GM19035 (cell line): ENCODE measurements around the gene ABHD14A.
"Not testable (repeated sequence)": the region's sequence is repeated elsewhere in the genome, so short reads cannot be mapped to it uniquely, and the experiment has no call there.

ENCODE experiments used
- ATAC-seq: cut with Tn5 transposase; IDR thresholded peaks from one replicate; pipeline ENCODE4 v1.9.1; 2021; ENCODE audit not compliant: unreplicated experiment

ABHD14A gene

DNA sequence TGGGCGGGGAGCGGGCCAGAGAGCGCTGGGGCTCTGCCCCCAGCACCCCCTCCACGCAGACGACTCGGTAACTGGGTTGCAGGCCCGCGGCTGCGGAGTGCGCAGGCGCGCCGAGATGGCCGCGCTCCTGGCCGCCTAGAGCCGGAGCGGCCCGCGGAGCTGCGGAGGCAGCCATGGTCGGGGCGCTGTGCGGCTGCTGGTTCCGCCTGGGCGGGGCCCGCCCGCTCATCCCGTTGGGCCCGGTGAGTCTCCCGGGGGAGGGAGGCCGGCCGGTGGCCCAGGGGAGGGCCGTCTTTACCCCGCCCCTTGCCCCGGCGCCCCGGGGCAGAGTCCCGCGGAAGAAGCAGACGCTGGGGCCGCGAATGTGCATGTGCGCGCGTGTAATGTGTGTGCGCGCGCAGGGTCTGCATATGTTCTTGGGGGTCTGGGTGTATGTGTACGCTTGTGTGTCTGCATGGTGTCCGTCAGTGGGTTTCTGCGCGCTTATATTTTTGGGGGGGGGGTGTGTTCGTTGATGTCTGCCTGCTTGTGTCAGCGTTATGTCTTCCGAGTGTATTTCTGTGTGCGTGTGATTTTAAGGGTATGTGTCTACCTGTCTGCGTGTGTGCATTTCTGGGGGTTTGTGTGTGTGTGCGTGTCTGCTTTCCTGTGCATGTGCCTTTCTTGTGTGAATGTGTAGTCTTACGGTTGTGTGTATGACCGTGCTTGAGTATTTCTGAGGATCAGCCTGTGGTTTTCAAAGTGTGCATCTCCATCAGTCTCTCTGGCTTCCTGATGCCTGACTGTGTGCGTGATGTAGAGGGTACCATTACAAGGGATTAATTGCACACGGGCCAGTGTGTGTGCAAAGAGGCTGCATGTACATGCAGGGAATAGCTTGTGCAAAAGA is at the start of gene ABHD14A:
TSS of gene ABHD14A (plus strand) at position 102 of the 889 bp plus-strand sequence. CDS start at position 174, 72 bp downstream.
- ATAC-seq: peak; percentile 74

DNA sequence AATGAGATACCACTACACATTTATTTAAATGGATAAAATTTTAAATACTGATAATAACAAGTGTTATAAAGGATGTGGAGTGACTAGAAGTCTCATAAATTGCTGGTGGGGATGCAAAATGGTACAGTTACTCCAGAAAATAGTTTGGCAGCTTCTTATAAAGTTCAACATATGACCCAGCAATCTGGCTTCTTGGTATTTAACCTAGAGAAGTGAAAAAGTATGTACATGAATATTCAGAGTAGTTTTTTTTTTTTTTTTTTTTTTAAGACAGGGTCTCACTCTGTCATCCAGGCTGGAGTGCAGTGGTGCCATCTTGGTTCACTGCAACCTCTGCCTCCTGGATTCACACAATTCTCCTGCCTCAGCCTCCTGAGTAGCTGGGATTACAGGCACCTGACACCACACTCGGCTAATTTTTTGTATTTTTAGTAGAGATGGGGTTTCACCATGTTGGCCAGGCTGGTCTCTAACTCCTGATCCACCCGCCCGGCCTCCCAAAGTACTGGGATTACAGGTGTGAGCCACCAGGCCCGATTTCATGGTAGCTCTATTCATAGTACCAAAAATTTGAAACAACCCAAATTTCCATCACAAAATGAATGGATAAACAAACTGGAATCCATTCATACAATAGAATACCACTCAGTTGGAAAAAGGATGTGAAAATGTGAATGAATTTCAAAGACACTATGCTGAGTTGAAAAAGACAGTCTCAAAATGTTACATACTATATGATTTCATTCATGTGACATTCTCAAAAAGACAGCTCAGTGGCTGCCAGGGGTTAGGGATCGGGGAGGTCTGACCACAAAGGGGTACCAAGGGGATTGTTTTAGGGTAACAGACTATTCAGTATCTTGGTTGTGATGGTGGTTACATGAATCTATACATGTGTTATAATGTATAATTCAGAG is 47.5 kb upstream of the ABHD14A start:
- ATAC-seq: no peak

DNA sequence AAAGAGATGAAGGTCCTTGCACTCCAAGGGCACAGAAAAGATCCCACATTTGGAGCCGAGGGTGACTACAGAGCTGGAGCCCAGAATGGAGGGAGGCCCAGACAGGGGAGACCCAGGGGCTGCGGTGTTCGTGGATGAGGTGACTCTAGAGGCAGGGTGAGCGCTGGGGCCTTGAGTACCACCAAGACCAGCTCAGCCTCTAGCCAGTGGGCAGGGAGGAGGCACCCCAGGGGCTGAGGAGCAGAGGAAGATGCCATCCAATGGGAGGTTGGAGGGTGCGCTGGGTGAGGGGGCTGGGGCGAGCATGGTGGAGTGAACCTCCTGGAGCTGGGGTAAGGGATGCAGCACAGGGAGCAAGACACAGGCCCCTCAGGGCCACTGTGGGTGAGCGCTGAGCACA is 46.4 kb upstream of the ABHD14A start:
- ATAC-seq: no peak

DNA sequence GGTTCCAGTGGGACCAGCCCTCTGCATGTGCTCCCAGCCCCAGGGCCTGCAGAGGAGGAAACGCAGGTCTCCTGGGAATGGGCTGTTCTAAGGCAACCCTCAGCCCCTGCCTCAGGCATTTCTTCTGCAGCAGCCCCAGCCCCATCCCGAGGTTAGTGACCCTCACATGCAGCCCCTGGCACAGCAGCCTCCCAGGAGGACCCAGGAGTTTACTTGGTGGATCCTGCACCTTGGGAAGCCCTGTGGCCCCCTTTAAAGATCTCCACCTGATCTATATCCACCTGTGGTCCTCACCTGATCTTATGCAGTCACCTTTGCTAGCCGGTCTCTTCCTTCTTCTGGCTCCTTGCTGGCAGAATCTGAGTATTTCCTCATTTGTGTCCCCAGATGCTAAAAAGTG is 45.9 kb upstream of the ABHD14A start:
- not testable (repeated sequence) for ATAC-seq

DNA sequence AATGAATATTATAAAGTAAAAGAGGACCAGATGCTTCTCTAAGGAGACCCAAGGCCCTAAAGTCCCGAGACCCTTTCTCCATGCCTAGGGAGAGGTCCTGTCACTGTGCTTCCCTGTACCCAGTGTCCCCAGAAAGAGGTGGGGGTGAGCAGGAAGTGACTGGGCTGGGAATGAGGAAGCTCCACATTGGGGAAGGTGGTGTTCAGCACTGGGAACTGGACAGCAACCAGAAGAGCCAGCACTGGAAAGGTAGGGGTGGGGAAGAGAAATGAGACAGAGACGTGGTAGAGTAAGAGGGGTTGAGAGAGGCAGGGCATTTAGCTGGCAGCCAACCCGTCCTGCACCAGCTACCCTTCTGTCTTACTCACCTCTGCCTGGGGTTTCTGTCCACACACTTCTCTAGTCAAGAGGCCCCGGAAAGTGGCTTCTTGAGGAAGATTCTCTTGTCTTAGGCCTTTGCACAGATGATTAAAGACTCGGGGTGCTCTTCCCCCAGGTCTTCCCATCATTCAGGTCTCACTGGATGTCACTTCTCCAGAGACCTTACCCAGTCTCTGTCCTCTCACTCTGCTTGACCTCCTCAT is 45.4 kb upstream of the ABHD14A start:
- no peak for ATAC-seq

DNA sequence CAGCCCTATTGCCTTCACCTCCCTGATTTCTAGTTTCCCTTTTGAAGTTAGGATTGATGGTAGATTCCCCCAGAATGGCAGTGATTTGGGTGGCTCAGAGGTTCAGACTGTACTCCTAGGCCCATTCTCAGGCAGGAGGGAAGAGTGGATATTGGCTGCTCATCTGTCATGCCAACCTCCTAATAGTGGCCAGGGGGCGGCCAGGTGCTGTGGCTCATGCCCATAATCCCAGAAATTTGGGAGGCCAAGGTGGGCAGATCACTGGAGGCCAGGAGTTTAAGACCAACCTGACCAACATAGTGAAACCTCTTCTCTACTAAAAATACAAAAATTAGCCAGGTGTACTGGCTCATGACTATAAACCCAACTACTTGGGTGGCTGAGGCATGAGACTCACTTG is 44.4 kb upstream of the ABHD14A start:
- ATAC-seq: no peak

DNA sequence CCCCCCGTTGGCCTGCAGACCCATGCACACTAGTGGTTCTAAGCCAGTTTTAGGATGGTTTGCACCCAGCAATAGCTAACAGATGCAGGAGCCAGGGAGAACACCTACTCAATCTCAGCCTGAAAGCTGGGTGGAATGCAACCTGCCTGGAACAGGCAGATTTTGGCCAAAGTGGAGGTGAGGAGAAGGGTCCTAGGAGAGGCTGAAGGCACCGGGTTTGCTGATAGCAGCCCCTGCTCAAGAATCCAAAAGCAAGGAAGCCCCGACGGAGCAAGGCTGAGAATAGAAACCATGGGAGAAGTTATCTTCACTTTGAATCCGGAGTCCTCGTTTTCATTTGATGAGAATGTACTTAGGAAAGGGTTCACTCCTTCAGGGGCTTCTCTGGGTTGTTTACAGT is 43.1 kb upstream of the ABHD14A start:
- ATAC-seq: no peak

DNA sequence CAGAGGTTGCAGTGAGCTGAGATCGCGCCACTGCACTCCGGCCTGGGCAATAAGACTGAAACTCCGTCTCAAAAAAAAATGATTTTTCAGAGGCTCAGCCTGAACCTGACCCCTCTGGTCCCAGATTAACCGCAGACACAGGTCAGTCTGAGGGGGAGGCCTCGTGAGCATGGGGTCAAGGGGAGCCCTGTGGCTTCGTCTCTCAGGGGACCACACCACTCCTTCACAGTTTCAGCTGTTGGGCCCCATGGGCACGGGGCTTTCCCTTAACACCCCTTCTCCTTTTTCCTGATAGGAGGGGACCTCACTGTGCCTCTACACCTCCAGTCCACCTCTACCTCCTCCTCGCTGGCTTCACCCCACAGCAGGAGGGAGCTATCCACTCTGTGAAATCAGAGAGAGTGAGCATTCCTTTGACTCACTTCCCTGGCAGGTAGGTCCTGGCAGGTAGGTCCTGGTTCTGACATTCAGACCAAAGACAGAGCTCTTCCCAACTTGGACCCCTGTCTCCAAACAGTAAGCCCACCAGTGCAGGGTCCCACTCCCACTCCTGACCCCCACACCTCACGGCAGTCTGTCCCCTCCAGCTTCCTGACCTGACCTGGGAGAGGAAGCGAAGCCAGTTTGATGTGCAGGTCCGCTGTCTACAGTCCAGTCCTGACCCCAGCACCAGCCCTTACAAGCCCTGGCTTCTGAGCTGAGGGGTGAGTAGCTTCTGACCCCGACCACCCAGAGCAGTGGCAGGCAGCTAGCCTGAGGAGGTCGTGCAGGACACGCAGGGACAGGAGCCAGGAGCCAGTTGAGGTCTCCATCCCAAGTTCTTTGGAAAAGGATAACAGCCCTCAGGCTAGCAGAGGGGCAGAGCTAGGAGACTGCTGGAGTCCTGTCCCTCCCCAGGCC is 42.1 kb upstream of the ABHD14A start:
- ATAC-seq: no peak

DNA sequence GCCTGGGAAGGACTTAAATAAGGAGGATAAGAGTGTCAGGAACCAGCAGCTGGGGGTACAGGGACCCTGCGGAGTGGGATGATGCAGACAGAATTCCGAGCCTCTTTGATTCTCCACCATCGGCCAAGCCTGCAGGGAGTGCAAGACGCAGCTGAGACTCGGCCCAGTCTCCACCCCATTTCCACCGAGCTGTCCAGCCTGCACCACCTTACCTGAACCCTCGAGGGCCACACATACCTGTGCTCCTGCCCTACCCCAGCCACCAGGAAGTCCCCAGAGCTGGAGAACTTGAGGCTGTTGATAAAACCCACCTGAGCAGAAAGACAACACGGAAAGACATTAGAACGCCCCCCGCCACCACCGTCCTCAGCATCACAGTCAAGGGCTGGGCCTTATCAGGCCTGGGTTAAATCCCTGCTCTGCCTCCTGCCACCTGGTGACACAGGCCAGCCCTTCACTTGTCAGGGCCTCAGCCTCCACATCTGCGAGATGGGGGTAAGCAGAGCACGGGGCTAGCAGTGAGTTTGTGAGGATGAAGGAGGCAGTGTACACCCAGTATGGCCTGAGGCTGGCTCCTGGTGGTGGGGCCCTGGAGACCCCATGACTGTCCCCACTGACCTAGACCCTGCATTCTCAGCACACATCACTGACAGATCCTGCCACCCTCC is 41.3 kb upstream of the ABHD14A start:
- no peak for ATAC-seq

DNA sequence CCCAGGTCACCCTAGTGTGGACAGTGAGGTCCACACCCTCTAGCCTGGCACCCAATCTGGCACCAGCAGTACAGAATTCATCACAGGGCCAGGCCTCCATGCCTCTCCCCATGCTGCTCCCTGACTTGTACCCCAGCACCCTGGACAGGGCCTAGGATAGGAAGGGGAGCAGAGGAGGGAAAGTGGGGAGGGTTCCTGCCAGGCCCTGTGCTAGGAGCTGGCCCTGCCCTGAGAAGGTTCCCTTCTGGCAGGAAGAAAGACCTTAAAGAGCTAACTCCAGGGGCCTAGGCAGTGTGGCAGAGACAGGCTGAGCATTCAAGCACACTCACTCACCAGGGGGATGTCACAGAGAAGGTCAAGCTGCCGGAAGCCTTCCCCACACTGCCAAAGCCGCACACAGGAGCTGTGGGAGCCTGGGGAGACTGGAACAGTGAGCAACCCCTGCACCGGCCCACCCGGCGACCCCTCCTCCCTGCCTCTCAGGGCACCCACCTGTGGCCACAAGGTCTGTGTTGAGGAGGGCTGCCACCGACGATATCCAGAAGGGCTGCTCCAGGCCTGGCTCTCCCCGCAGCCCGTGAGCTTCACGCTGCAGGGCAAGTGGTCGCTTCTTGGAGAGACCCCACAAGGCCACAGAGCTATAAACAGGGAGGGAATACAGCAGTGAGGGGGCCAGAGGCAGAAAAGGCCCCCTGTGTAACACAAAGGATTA is 40.6 kb upstream of the ABHD14A start:
- ATAC-seq: no peak

DNA sequence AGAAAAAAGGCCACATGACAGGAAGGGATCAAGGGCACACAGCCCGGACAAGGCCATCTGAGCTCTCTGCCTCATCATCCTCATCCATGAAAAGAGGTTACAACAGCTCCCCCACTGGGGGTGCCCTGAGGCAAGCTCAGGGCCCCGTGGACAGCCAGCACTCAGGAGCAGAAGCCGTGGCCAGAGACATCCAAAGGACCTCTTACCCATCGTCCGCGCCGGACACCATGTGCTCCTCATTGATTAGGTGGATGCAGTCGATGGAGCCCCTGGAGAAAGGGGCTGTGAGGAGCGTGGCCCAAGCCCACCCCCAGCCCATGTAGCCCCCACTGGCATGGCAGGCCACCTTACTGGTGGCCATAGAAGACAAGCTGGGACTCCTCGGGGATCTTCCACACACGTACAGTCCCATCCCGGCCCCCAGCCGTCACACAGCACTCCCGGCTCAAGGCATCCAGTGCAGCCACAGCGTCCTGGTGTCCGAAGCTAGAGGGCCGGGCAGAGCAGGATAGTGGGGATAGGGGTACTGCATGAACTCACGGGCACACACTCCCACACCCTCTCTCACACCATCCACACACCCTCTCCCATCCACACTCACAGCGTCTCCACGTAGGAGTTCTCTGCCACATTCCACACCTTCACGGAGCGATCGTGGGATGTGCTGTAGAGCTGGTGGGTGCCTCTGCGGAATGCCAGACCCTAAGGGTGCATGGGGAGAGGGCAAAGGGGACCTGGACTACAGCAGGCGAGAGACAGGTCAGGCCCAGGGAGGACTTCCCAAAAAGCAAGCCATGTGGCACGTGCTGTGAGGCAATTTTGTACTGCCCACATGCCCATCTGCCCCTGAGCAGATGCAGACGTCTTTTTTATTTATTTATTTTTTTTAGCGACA is 39.6 kb upstream of the ABHD14A start:
- ATAC-seq: no peak

DNA sequence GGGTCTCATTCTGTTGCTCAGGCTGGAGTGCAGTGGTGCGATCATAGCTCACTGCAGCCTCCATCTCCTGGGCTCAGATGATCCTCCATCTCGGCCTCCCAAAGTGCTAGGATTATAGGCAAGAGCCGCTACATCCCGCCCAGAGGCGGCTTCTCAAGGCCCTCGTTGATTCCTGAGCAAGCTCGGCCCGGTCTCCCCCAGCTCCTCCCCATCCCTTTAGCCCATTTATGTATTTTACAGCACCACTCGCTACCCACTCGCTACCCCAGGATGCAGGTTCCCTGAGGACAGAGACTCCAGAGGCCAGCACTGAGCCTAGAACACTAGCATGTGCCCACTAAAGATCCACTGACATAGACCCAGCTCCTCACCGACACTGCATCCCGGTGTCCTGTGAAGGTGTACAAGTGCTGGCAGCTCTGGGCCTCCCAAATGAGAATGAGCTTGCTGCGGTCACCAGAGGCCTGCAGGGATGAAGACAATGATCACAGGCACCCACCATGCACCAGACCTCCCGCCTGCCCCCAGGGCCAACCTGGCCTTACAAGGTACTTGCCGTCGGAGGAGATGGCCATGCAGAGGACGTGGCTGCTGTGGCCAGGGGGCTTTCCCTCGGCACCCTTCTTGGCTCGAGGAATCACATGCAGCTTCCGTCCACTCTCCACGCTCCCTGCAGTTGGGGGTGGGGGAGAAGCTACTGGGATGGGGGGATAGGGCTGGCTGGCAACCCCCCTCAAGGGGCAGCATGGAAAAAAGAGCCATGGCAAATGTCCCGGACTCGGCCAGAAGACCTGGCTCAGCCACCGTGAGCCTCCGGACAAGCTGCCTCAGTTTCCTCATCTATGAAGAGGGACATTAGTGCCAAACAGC is 38.7 kb upstream of the ABHD14A start:
- ATAC-seq: no peak

DNA sequence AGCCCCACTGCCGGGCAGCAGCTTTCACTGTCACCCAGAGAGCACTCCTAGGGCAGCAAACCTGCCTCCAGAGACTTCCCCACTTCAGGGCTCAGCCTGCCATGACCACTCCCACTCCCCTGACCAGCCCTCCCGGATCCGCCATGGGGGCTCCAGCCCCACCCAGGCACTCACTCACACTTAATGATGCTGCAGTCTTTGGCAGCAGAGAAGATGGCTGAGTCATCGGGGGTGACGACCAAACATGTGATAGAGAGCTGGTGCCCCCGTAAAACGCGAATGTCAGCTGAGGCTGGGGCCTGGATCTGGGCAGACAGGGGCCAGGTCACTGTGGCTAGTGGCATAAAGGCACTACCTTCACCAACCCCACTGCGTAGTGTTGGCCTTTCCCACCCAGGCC is 37.9 kb upstream of the ABHD14A start:
- ATAC-seq: no peak

DNA sequence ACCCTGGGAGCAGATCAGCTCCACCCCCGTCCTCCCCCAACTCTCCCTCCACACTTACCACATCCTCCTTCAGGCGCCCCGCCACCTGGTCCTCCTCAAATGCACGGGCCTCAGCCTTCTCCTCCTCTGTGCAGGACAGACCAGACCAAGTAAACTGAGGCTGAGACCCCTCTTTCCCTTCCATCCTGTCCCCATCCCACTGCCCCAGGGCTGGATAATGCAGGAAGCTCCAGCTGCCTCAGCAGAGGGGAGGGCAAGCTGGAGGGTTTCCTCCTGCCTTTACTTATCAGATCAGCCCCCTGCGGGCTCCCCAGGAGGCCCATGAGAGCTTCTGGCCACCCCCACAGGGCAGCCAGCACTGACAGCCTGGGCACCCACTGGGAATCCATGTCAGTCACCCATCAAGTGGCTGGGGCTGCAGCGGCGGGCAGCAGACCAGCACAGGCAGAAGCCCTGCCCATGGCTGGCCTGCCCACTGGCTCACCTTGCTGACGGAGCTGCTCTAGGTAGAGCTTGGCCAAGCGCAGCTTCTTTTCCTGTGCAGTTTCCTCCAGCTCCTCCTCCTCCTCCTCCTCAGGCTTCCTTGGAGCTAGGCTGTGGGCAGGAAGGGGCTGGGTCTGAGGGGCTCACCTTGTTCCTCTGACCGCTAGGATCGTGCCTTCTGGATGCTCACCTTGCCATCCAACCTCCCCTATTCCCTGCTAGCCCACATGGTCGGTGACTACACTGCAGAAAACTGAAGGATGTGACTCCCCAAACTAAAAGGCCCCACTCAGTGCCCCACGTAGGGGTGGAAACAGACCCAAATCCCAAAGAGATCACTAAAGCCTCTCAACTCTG is 37.0 kb upstream of the ABHD14A start:
- no peak for ATAC-seq

DNA sequence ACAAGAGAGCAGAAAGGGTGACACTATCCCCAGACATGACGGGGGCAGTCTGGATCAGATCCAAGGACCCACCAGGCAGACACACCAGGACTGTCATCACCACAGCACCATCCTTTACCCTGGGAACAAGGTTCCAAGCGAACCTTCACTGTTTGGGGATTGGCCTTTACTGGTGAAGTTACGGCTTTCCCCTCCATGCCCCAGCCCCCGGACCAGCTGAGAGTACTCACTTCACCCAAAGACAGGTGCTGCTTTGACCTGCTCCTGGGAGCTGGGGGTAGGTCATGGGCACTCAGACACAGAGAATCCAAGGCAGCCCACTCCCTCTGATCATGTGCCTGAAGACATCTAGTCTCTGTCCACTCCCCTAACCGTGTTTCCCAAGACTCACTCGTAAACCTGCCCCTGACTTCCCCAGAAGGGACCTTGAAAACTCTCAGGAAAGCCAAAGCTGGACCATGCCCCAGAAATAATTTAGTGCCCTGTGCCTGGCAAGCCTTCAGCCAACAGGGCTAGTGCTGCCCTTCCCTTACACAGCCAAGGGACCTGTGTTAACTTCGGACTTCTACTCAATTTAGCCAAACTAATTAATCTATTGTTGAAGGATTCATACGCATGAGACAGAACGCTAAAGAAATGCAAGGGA is 36.0 kb upstream of the ABHD14A start:
- ATAC-seq: no peak
